H9 (cell line): ENCODE measurements around the gene PTTG1IP. TPM values are rescaled to one million over a fixed set of nuclear protein-coding genes. Genes with fewer than 3 reads are reported as not detected.

ENCODE experiments used
- DNase-seq: peaks from one replicate; pipeline ENCODE4 v3.0.0-alpha.2; 2017
- H2AFZ ChIP-seq: one replicate; pipeline ENCODE4 v1.6.1; 2013; ENCODE audit warnings: mild to moderate bottlenecking, low read length, control low read depth, moderate library complexity
- H2AK5ac ChIP-seq: 2 replicates; pipeline ENCODE4 v1.6.1; 2013; ENCODE audit warnings: low read length, control low read depth, mixed read lengths; ENCODE audit not compliant: insufficient read length
- H2BK120ac ChIP-seq: one replicate; pipeline ENCODE4 v1.6.1; 2013; ENCODE audit warnings: low read depth, mild to moderate bottlenecking, low read length, control low read depth, inconsistent platforms; ENCODE audit not compliant: poor library complexity, severe bottlenecking
- H2BK12ac ChIP-seq: 2 replicates; pipeline ENCODE4 v1.6.1; 2013; ENCODE audit warnings: low read length, control low read depth, mixed read lengths, low read depth; ENCODE audit not compliant: insufficient read length
- H2BK15ac ChIP-seq: 2 replicates; pipeline ENCODE4 v1.6.1; 2013; ENCODE audit warnings: low read depth, low read length, control low read depth
- H2BK20ac ChIP-seq: one replicate; pipeline ENCODE4 v1.6.1; 2013; ENCODE audit warnings: low read depth, mild to moderate bottlenecking, low read length, control low read depth, inconsistent platforms; ENCODE audit not compliant: poor library complexity, severe bottlenecking
- H2BK5ac ChIP-seq: 2 replicates; pipeline ENCODE4 v1.6.1; 2013; ENCODE audit warnings: low read length, control low read depth, mixed read lengths; ENCODE audit not compliant: insufficient read length
- H3K14ac ChIP-seq: 2 replicates; pipeline ENCODE4 v1.6.1; 2013; ENCODE audit warnings: low read length, control low read depth; ENCODE audit not compliant: insufficient read depth
- H3K18ac ChIP-seq: 2 replicates; pipeline ENCODE4 v1.6.1; 2013; ENCODE audit warnings: low read depth, mild to moderate bottlenecking, mixed read lengths, low read length, control low read depth; ENCODE audit not compliant: insufficient read length
- H3K23ac ChIP-seq: 2 replicates; pipeline ENCODE4 v1.6.1; 2013; ENCODE audit warnings: low read length, control low read depth, mixed read lengths, low read depth; ENCODE audit not compliant: insufficient read length
- H3K23me2 ChIP-seq: 2 replicates; pipeline ENCODE4 v1.6.1; 2013; ENCODE audit warnings: low read depth, mild to moderate bottlenecking, mixed read lengths, low read length, control low read depth; ENCODE audit not compliant: insufficient read length, poor library complexity, severe bottlenecking
- H3K27ac ChIP-seq: 2 replicates; pipeline ENCODE4 v1.5.1; 2013; ENCODE audit warnings: low read length, control low read depth, mixed read lengths, low read depth; ENCODE audit not compliant: insufficient read length
- H3K27me3 ChIP-seq: 2 replicates; pipeline ENCODE4 v1.6.1; 2013; ENCODE audit warnings: low read length, control low read depth, inconsistent platforms; ENCODE audit not compliant: insufficient read depth
- H3K4ac ChIP-seq: 2 replicates; pipeline ENCODE4 v1.6.1; 2013; ENCODE audit warnings: low read depth, mild to moderate bottlenecking, control low read depth, inconsistent platforms, low read length, moderate library complexity
- H3K4me1 ChIP-seq: 2 replicates; pipeline ENCODE4 v1.6.1; 2013; ENCODE audit warnings: low read length, control low read depth, inconsistent platforms; ENCODE audit not compliant: insufficient read depth
- H3K4me2 ChIP-seq: 2 replicates; pipeline ENCODE4 v1.6.1; 2013; ENCODE audit warnings: low read length, control low read depth, mixed read lengths; ENCODE audit not compliant: insufficient read length, insufficient read depth
- H3K56ac ChIP-seq: 2 replicates; pipeline ENCODE4 v1.6.1; 2013; ENCODE audit warnings: low read depth, mild to moderate bottlenecking, mixed read lengths, low read length, control low read depth; ENCODE audit not compliant: insufficient read length
- H3K79me1 ChIP-seq: 2 replicates; pipeline ENCODE4 v1.6.1; 2013; ENCODE audit warnings: low read depth, mild to moderate bottlenecking, moderate library complexity, low read length, control low read depth, inconsistent platforms; ENCODE audit not compliant: insufficient read depth, poor library complexity, severe bottlenecking
- H3K79me2 ChIP-seq: 2 replicates; pipeline ENCODE4 v1.6.1; 2013; ENCODE audit warnings: low read length, control low read depth, inconsistent platforms; ENCODE audit not compliant: insufficient read depth
- H3K9ac ChIP-seq: 2 replicates; pipeline ENCODE4 v1.6.1; 2013; ENCODE audit warnings: low read length, control low read depth, mixed read lengths; ENCODE audit not compliant: insufficient read length; ENCODE audit errors: extremely low read depth
- H3K9me3 ChIP-seq: one replicate; pipeline ENCODE4 v1.6.1; 2013; ENCODE audit warnings: low read depth, low read length, inconsistent platforms; ENCODE audit not compliant: control insufficient read depth
- H3T11ph ChIP-seq: one replicate; pipeline ENCODE4 v1.6.1; 2013; ENCODE audit warnings: mild to moderate bottlenecking, low read length, control low read depth, inconsistent platforms
- H4K20me1 ChIP-seq: one replicate; pipeline ENCODE4 v1.6.1; 2013; ENCODE audit not compliant: control insufficient read depth, insufficient read length, insufficient read depth
- H4K5ac ChIP-seq: 2 replicates; pipeline ENCODE4 v1.6.1; 2013; ENCODE audit warnings: low read depth, mild to moderate bottlenecking, mixed read lengths, low read length, control low read depth; ENCODE audit not compliant: insufficient read length
- H4K8ac ChIP-seq: replicated peaks from 2 replicates; pipeline ENCODE4 v1.6.1; 2013; ENCODE audit warnings: low read length, control low read depth, mixed read lengths, low read depth; ENCODE audit not compliant: insufficient read length
- H4K91ac ChIP-seq: 2 replicates; pipeline ENCODE4 v1.6.1; 2013; ENCODE audit warnings: low read depth, mild to moderate bottlenecking, moderate library complexity, mixed read lengths, low read length, control low read depth; ENCODE audit not compliant: insufficient read length
- H3K27ac Mint-ChIP-seq, 3 experiments: 2 replicates in 2 of 3; 3 replicates in 1 of 3; pipeline ENCODE4 v1.8.0; 2020 to 2021; ENCODE audit warnings: mixed read lengths in 3 of 3, mild to moderate bottlenecking in 1 of 3, moderate library complexity in 1 of 3
- H3K27me3 Mint-ChIP-seq: 2 replicates; pipeline ENCODE4 v1.8.0; 2021; ENCODE audit warnings: low read depth, mild to moderate bottlenecking, moderate library complexity, mixed read lengths
- H3K36me3 Mint-ChIP-seq, 3 experiments: 2 replicates in 2 of 3; 3 replicates in 1 of 3; pipeline ENCODE4 v1.8.0; 2020 to 2021; ENCODE audit warnings: low read depth in 3 of 3, mixed read lengths in 3 of 3; ENCODE audit not compliant: insufficient read depth in 1 of 3
- H3K4me1 Mint-ChIP-seq, 2 experiments: 2 replicates each; pipeline ENCODE4 v1.8.0; 2020; ENCODE audit warnings: mixed read lengths in 2 of 2
- H3K4me3 Mint-ChIP-seq, 2 experiments: 2 replicates in 1 of 2; 3 replicates in 1 of 2; pipeline ENCODE4 v1.8.0; 2020 to 2021; ENCODE audit warnings: mild to moderate bottlenecking in 2 of 2, mixed read lengths in 2 of 2, moderate library complexity in 1 of 2
- H3K9me3 Mint-ChIP-seq, 2 experiments: 2 replicates in 1 of 2; 3 replicates in 1 of 2; pipeline ENCODE4 v1.8.0; 2020; ENCODE audit warnings: mild to moderate bottlenecking in 2 of 2, mixed read lengths in 2 of 2, moderate library complexity in 1 of 2
- CTCF ChIP-seq: fragments of 200-600 bp; sonication (generic); conservative IDR thresholded peaks from 3 replicates; pipeline ENCODE4 v1.8.0; 2021; ENCODE audit warnings: antibody characterized with exemption, mild to moderate bottlenecking
- WGBS: extraction: QIAGEN DNeasy Blood & Tissue Kit; methylation state at CpG from one replicate; pipeline ENCODE4 v1.1.7; 2013; ENCODE audit warnings: missing lambda C conversion rate, low lambda C conversion rate, mixed read lengths; ENCODE audit not compliant: insufficient read length; ENCODE audit errors: extremely low coverage; 5-methylcytosine and 5-hydroxymethylcytosine counted together
- total RNA-seq: library from RNA; stranded (reverse); gene quantifications from 2 replicates; pipeline ENCODE4 v1.2.1, GENCODE V29; 2021

Gene PTTG1IP
- total RNA-seq, 1 experiment from 2014 or later: 107 TPM

DNA sequence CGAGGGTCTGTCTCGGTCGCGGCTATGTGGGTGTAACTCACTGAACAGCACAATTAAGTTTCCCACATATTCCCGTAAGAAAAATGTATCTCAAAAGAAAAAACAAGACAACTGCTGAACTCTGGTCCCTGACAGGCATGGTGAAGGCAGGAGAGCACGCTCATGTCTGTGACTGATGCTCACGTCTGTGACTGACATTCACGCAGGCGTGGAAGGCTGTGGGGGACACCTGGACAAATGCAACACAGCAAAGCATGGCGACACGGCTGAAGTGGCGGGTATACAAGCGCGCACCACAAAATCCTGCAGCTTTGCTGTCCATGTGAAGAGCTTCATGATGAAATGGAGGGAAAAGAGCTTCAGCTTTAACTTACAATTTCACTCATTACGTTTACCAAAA, 6.0 kb downstream of the PTTG1IP start:
- Histone ChIP-seq H3K4me2 (no peak overlapping the region), H3K23ac (no peak overlapping the region), H4K8ac (no peak overlapping the region), H2BK20ac (no peak overlapping the region), H2BK15ac (no peak overlapping the region), H3K79me2 (peaks cover 63% of the 10 kb centered on the region), H3K79me1 (peaks cover 27% of the 10 kb centered on the region), H2BK120ac (no peak overlapping the region), H3T11ph (no peak overlapping the region), H3K14ac (no peak overlapping the region), H3K27me3 (no peaks in the 10 kb centered on the region), H2AFZ (no peak overlapping the region), H3K4me1 (peaks cover 15% of the 10 kb centered on the region), H3K56ac (no peak overlapping the region), H3K4ac (no peak overlapping the region), H3K23me2 (peaks cover 7% of the 10 kb centered on the region), H3K9ac (no peak overlapping the region), H2AK5ac (no peak overlapping the region), H3K18ac (no peak overlapping the region), H3K9me3 (no peaks in the 10 kb centered on the region), H2BK5ac (no peak overlapping the region), H2BK12ac (no peak overlapping the region), H4K5ac (no peak overlapping the region), H3K27ac (no peak overlapping the region), H4K20me1 (no peaks in the 10 kb centered on the region), H4K91ac (no peak overlapping the region)
- no peak for TF ChIP-seq CTCF
- H3K27me3 Mint-ChIP-seq: no peaks in the 10 kb centered on the region; the same call in 1 of the 2 replicates
- DNase-seq: no peak
- H3K27ac Mint-ChIP-seq: peak overlapping the region; percentile 1 to 62 (median 40); a peak in 6 of 7 replicates
- H3K4me1 Mint-ChIP-seq: peaks cover 43 to 46% of the 10 kb centered on the region in 2 experiments
- no CpG with 5 or more reads among the region's 15 CpGs for WGBS
- H3K4me3 Mint-ChIP-seq: peak overlapping the region in 1 of 2 experiments; percentile 19; a peak in 1 of 5 replicates
- H3K9me3 Mint-ChIP-seq: no peaks in the 10 kb centered on the region
- peaks cover 17 to 27% (median 23%) of the 10 kb centered on the region in 3 experiments for H3K36me3 Mint-ChIP-seq
